Mesangial cell (primary cell): ENCODE data around the gene RIT2. TPM values are rescaled to one million over a fixed set of nuclear protein-coding genes. Genes with fewer than 3 reads are reported as not detected.

Experiments
- total RNA-seq: library from RNA; depleted of rRNA; stranded (reverse); fragments of >200 nt; gene quantifications from 2 replicates; pipeline ENCODE4 v1.2.3, GENCODE V29; 2015

Gene RIT2
- total RNA-seq, result not detected in 2 replicates

GRCh38 chr18:43115076-43115921 lies at the start of gene RIT2:
Gene RIT2 (minus strand): TSS chr18:43115685.

Other genes with a start within 250 kb of the RIT2 start
- gene SYT4, start 161.8 kb upstream of the RIT2 start, total RNA-seq, result not detected in 2 replicates